H1 (cell line): ENCODE results near the gene LMAN1L. TPM values are rescaled to one million over a fixed set of nuclear protein-coding genes. Genes with fewer than 3 reads are reported as not detected.

Experiments
- CTCF ChIA-PET: fragments of 300-600 bp; sonication (Branson Sonifier 250); formaldehyde crosslinking; loops from one replicate; lab custom pipeline; 2021; ENCODE audit not compliant: partially characterized antibody; lab: Charles Lee
- POLR2A ChIA-PET: fragments of 300-600 bp; sonication (Branson Sonifier 250); formaldehyde crosslinking; loops from one replicate; lab custom pipeline; 2021; ENCODE audit warnings: inconsistent platforms; ENCODE audit not compliant: partially characterized antibody; lab: Charles Lee
- DNase-seq, 2 experiments: peaks; one replicate each; pipeline versions ENCODE4 v3.0.0 to v3.0.0-alpha.2; 2010 to 2022; ENCODE audit warnings: low spot score in 2 of 2, low read depth in 1 of 2, mixed read lengths in 1 of 2
- FAIRE-seq: peaks from 2 replicates; lab custom pipeline; 2011; peaks lifted over from hg19 to GRCh38; lab: Jason Lieb, UNC
- H2AFZ ChIP-seq: 2 replicates; pipeline ENCODE4 v1.8.1; 2012; ENCODE audit warnings: low read length, inconsistent platforms
- H2AK5ac ChIP-seq: 2 replicates; pipeline ENCODE4 v1.6.1; 2013; ENCODE audit warnings: low read depth, low read length
- H2BK120ac ChIP-seq: replicated peaks from 2 replicates; pipeline ENCODE3; 2013; ENCODE audit warnings: low read depth, low read length, inconsistent platforms
- H2BK12ac ChIP-seq: 2 replicates; pipeline ENCODE4 v1.6.1; 2013; ENCODE audit warnings: low read depth, low read length
- H2BK15ac ChIP-seq: 2 replicates; pipeline ENCODE4 v1.6.1; 2013; ENCODE audit warnings: low read length
- H2BK20ac ChIP-seq: 2 replicates; pipeline ENCODE4 v1.6.1; 2013; ENCODE audit warnings: low read length
- H2BK5ac ChIP-seq: 2 replicates; pipeline ENCODE4 v1.6.1; 2013; ENCODE audit warnings: low read depth, low read length
- H3K14ac ChIP-seq: 2 replicates; pipeline ENCODE4 v1.6.1; 2013; ENCODE audit warnings: inconsistent platforms; ENCODE audit not compliant: insufficient read length
- H3K18ac ChIP-seq: 2 replicates; pipeline ENCODE4 v1.6.1; 2013; ENCODE audit warnings: low read length; ENCODE audit errors: extremely low read depth
- H3K23ac ChIP-seq: 2 replicates; pipeline ENCODE4 v1.6.1; 2013; ENCODE audit warnings: inconsistent platforms; ENCODE audit not compliant: insufficient read length
- H3K23me2 ChIP-seq: 2 replicates; pipeline ENCODE4 v1.6.1; 2013; ENCODE audit warnings: low read depth, low read length
- H3K27ac ChIP-seq: 2 replicates; pipeline ENCODE4 v1.6.1; 2011; ENCODE audit warnings: low read depth, low read length, inconsistent platforms
- H3K27me3 ChIP-seq, 4 experiments: replicated peaks in 1 of 4; 1 replicate in 1 of 4; 2 replicates in 3 of 4; pipeline versions ENCODE4 v1.6.1 to v1.8.1; 2011 to 2013; ENCODE audit warnings: low read length in 3 of 4, mild to moderate bottlenecking in 3 of 4, inconsistent platforms in 2 of 4, mixed read lengths in 2 of 4, moderate library complexity in 1 of 4; ENCODE audit not compliant: control insufficient read depth in 3 of 4, insufficient read depth in 3 of 4; ENCODE audit errors: extremely low read depth in 1 of 4
- H3K36me3 ChIP-seq, 4 experiments: 2 replicates each; pipeline versions ENCODE4 v1.6.1 to v1.8.1; 2011 to 2013; ENCODE audit warnings: mild to moderate bottlenecking in 4 of 4, low read length in 3 of 4, moderate library complexity in 2 of 4, control low read depth in 1 of 4, inconsistent platforms in 1 of 4; ENCODE audit not compliant: insufficient read depth in 4 of 4, control insufficient read depth in 2 of 4
- H3K4ac ChIP-seq: replicated peaks from 2 replicates; pipeline ENCODE3; 2013; ENCODE audit warnings: low read length, low read depth, mixed read lengths, inconsistent platforms; ENCODE audit not compliant: insufficient read length
- H3K4me1 ChIP-seq, 4 experiments: replicated peaks in 1 of 4; 1 replicate in 1 of 4; 2 replicates in 3 of 4; pipeline versions ENCODE4 v1.6.1 to v1.8.1; 2011 to 2013; ENCODE audit warnings: low read length in 3 of 4, inconsistent platforms in 2 of 4, mixed read lengths in 1 of 4; ENCODE audit not compliant: insufficient read depth in 4 of 4, control insufficient read depth in 3 of 4
- H3K4me2 ChIP-seq, 2 experiments: 2 replicates each; pipeline versions ENCODE4 v1.6.1 to v1.8.1; 2011 to 2013; ENCODE audit warnings: low read depth in 2 of 2, low read length in 2 of 2, control low read depth in 1 of 2, inconsistent platforms in 1 of 2, mild to moderate bottlenecking in 1 of 2; ENCODE audit not compliant: insufficient read depth in 1 of 2
- H3K4me3 ChIP-seq, 4 experiments: fragments of 200-600, 300-600 bp in 1 of 4; sonication (generic), shearing (Covaris generic), sonication (Bioruptor Twin) in 1 of 4; 2 replicates each; pipeline versions ENCODE4 v1.5.1 to v1.8.1; 2011 to 2016; ENCODE audit warnings: low read length in 4 of 4, low read depth in 3 of 4, control low read depth in 2 of 4, inconsistent platforms in 2 of 4, mild to moderate bottlenecking in 2 of 4, mixed read lengths in 1 of 4, moderate library complexity in 1 of 4; ENCODE audit not compliant: insufficient read depth in 2 of 4; ENCODE audit errors: extremely low read depth in 1 of 4
- H3K56ac ChIP-seq: replicated peaks from 2 replicates; pipeline ENCODE3; 2013; ENCODE audit warnings: low read depth, mild to moderate bottlenecking, mixed read lengths, low read length, inconsistent platforms; ENCODE audit not compliant: insufficient read length
- H3K79me1 ChIP-seq: 2 replicates; pipeline ENCODE4 v1.6.1; 2013; ENCODE audit warnings: low read depth, low read length, control low read depth
- H3K79me2 ChIP-seq, 2 experiments: 2 replicates each; pipeline versions ENCODE4 v1.6.1 to v1.8.1; 2012 to 2013; ENCODE audit warnings: low read length in 2 of 2, mild to moderate bottlenecking in 2 of 2, inconsistent platforms in 1 of 2; ENCODE audit not compliant: insufficient read depth in 2 of 2, control insufficient read depth in 1 of 2
- H3K9ac ChIP-seq, 4 experiments: replicated peaks in 1 of 4; 1 replicate in 1 of 4; 2 replicates in 3 of 4; pipeline versions ENCODE4 v1.6.1 to v1.8.1; 2011 to 2013; ENCODE audit warnings: low read depth in 3 of 4, low read length in 3 of 4, control low read depth in 2 of 4, mild to moderate bottlenecking in 2 of 4, moderate library complexity in 2 of 4, inconsistent platforms in 1 of 4; ENCODE audit errors: extremely low read depth in 1 of 4
- H3K9me3 ChIP-seq, 2 experiments: 2 replicates each; pipeline versions ENCODE4 v1.6.1 to v1.8.1; 2012 to 2013; ENCODE audit warnings: mild to moderate bottlenecking in 2 of 2, moderate library complexity in 2 of 2, control low read depth in 1 of 2, inconsistent platforms in 1 of 2, low read depth in 1 of 2, low read length in 1 of 2, mixed read lengths in 1 of 2; ENCODE audit not compliant: insufficient read depth in 2 of 2
- H4K20me1 ChIP-seq, 2 experiments: replicated peaks in 1 of 2; 2 replicates each; pipeline versions ENCODE3 to v1.8.1; 2011 to 2013; ENCODE audit warnings: inconsistent platforms in 2 of 2, low read length in 2 of 2, mild to moderate bottlenecking in 1 of 2; ENCODE audit not compliant: insufficient read depth in 2 of 2, control insufficient read depth in 1 of 2
- H4K5ac ChIP-seq: 2 replicates; pipeline ENCODE4 v1.6.1; 2013; ENCODE audit warnings: low read length, low read depth, mixed read lengths, inconsistent platforms; ENCODE audit not compliant: insufficient read length
- H4K8ac ChIP-seq: 2 replicates; pipeline ENCODE4 v1.8.0; 2013; ENCODE audit warnings: mild to moderate bottlenecking, moderate library complexity, low read length, inconsistent platforms; ENCODE audit not compliant: insufficient read depth; ENCODE audit errors: extremely low read depth
- H4K91ac ChIP-seq: replicated peaks from 2 replicates; pipeline ENCODE3; 2013; ENCODE audit warnings: low read length, mixed read lengths, inconsistent platforms; ENCODE audit not compliant: insufficient read length
- BACH1 ChIP-seq: IDR thresholded peaks from 2 replicates; pipeline ENCODE4 v1.6.1; 2012; ENCODE audit warnings: low read length, improper control_type of control experiment
- CBX8 ChIP-seq: fragments of 300-800, 300-1000 bp; sonication (generic); IDR thresholded peaks from 2 replicates; pipeline ENCODE4 v1.7.1; 2016; ENCODE audit warnings: low read depth, low read length, borderline replicate concordance
- CHD2 ChIP-seq: IDR thresholded peaks from 2 replicates; pipeline ENCODE4 v1.6.1; 2012; ENCODE audit warnings: low read length, improper control_type of control experiment
- GABPA ChIP-seq: IDR thresholded peaks from 2 replicates; pipeline ENCODE4 v1.6.1; 2011; ENCODE audit warnings: mild to moderate bottlenecking, low read length, moderate library complexity, borderline replicate concordance; ENCODE audit not compliant: insufficient read depth
- KDM4A ChIP-seq: IDR thresholded peaks from one replicate; pipeline ENCODE4 v1.7.1; 2012; ENCODE audit warnings: low read depth, mild to moderate bottlenecking, moderate library complexity, low read length, inconsistent platforms; ENCODE audit not compliant: severe bottlenecking
- MAFK ChIP-seq: IDR thresholded peaks from 2 replicates; pipeline ENCODE4 v1.6.1; 2012; ENCODE audit warnings: low read depth, mild to moderate bottlenecking, improper control_type of control experiment, low read length
- RBBP5 ChIP-seq: IDR thresholded peaks from 2 replicates; pipeline ENCODE4 v1.7.1; 2012; ENCODE audit warnings: low read depth, mild to moderate bottlenecking, inconsistent platforms, low read length, moderate library complexity, borderline replicate concordance
- SAP30 ChIP-seq: fragments of 300-600 bp; sonication (generic); IDR thresholded peaks from 2 replicates; pipeline ENCODE4 v1.7.1; 2012; ENCODE audit warnings: low read length, moderate library complexity, mild to moderate bottlenecking, inconsistent platforms; ENCODE audit not compliant: insufficient read depth, insufficient replicate concordance
- SUZ12 ChIP-seq: fragments of 200-600 bp; sonication (generic); IDR thresholded peaks from 2 replicates; pipeline ENCODE4 v1.6.1; 2012; ENCODE audit warnings: mild to moderate bottlenecking, inconsistent platforms, low read length, moderate library complexity, mixed read lengths
- TAF7 ChIP-seq: optimal IDR thresholded peaks from 2 replicates; pipeline ENCODE3; 2011; ENCODE audit warnings: low read depth, mild to moderate bottlenecking, inconsistent platforms, low read length, moderate library complexity, borderline replicate concordance
- TBP ChIP-seq: IDR thresholded peaks from 2 replicates; pipeline ENCODE4 v1.6.1; 2011; ENCODE audit warnings: low read depth, low read length, improper control_type of control experiment
- WGBS, 2 experiments: shearing (Covaris generic) in 1 of 2; methylation state at CpG; one replicate each; pipeline versions ENCODE4 v1.1.6 to v1.1.7; 2013 to 2015; ENCODE audit warnings: low lambda C conversion rate in 2 of 2, mixed read lengths in 2 of 2, inconsistent platforms in 1 of 2, low coverage in 1 of 2, missing lambda C conversion rate in 1 of 2; ENCODE audit not compliant: insufficient replicate concordance in 2 of 2, insufficient coverage in 1 of 2, insufficient read length in 1 of 2; ENCODE audit errors: extremely low coverage in 1 of 2, missing lambda C conversion rate in 1 of 2; 5-methylcytosine and 5-hydroxymethylcytosine counted together
- polyA plus RNA-seq, 7 experiments: library from polyadenylated mRNA; depleted of rRNA in 3 of 7; stranded (reverse) in 5 of 7; unstranded in 2 of 7; fragments of >200 nt in 5 of 7; fragments of 200-250 nt in 2 of 7; gene quantifications; 1 replicate in 5 of 7; 2 replicates in 1 of 7; 4 replicates in 1 of 7; pipeline versions ENCODE4 v1.2.1 to v1.2.3, GENCODE V29; 2011 to 2013; ENCODE audit warnings: missing spikeins in 2 of 7, mixed read lengths in 2 of 7
- total RNA-seq: library from RNA; stranded (reverse); fragmentation: NEBNext Ultra II Directional; extraction: Animal tissue kit (Norgen Biotek cat#: 25700); gene quantifications from 2 replicates; pipeline ENCODE4 v1.2.1, GENCODE V29; 2021
- TF ChIP-seq, protein P1 (sequence below): IDR thresholded peaks from 2 replicates; pipeline ENCODE4 v1.6.1; 2012; ENCODE audit warnings: low read length, inconsistent platforms

The LMAN1L gene
- total and polyA plus RNA-seq, 2 of the 8 experiments (the other 6 are each of a cell fraction or from before 2014, with no cell fraction given) = not detected

DNA sequence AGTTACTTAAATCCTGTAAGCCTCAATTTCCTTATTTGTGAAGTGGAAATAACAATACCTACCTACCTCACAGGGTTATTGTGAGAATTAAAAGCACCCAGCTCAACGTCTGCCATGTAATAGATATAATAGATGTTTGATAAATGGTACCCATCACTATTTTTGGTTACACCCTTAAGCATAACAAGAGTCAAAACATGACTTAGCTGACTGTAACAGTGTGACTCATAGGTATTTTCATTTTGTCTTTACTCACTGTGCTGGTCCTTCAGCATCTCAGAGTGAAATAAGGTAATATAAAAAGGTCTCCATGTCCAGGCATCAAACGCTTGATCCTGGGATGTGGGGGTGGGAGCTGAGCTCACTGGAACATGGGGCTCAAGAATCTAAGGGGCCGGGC, 16.9 kb downstream of the LMAN1L start:
- no peak overlapping the region for H2BK20ac ChIP-seq
- H3K23ac ChIP-seq = no peak overlapping the region
- peaks cover 4 to 38% (median 28%) of the 10 kb centered on the region in 4 experiments for H3K27me3 ChIP-seq
- no peaks in the 10 kb centered on the region for H3K79me1 ChIP-seq
- no peak overlapping the region for H2AK5ac ChIP-seq
- no peak overlapping the region for H3K18ac ChIP-seq
- H2BK15ac ChIP-seq = no peak overlapping the region
- POLR2A ChIA-PET = interaction anchor here (0.6 to 4.6 kb wide), 3 partner anchors 13 to 288 kb away, joined by 4 to 23 read pairs (median 8); partner anchors contain the start of genes ARID3B and ULK3
- H2AFZ ChIP-seq = no peak overlapping the region
- no peak overlapping the region for H3K9ac ChIP-seq
- H3K79me2 ChIP-seq = no peaks in the 10 kb centered on the region
- no peaks in the 10 kb centered on the region for H3K9me3 ChIP-seq
- H4K8ac ChIP-seq = no peak overlapping the region
- H3K27ac ChIP-seq = no peak overlapping the region
- no peak overlapping the region for H4K91ac ChIP-seq
- DNase-seq = no peak
- H2BK5ac ChIP-seq = no peak overlapping the region
- no peaks in the 10 kb centered on the region for H3K36me3 ChIP-seq
- CTCF ChIA-PET = interaction anchor here (0.6 to 15.7 kb wide), 10 partner anchors 10 to 195 kb away, joined by 3 to 135 read pairs (median 8); partner anchors contain the start of gene ULK3
- no peak overlapping the region for H4K5ac ChIP-seq
- H2BK120ac ChIP-seq = no peak overlapping the region
- H3K4me1 ChIP-seq = peaks cover 0 to 7% (median 4%) of the 10 kb centered on the region in 4 experiments; a peak in 4 of 7 replicates
- FAIRE-seq = no peak
- H3K4ac ChIP-seq = no peak overlapping the region
- 0 out of 2 replicates have a peak, but pooled peaks cover 3% of the 10 kb centered on the region for H3K23me2 ChIP-seq
- no peak overlapping the region for H3K14ac ChIP-seq
- H2BK12ac ChIP-seq = no peak overlapping the region
- H3K56ac ChIP-seq = no peak overlapping the region
- no peak overlapping the region for H3K4me3 ChIP-seq
- peaks cover 0 to 2% of the 10 kb centered on the region in 2 experiments for H4K20me1 ChIP-seq
- H3K4me2 ChIP-seq = no peak overlapping the region
- 88% methylated on average over 3 of the region's 3 CpGs; no CpG with 5 or more reads in 1 of the 2 experiments for WGBS, 2 experiments
- TF ChIP-seq GABPA (no peak), TBP (no peak), SUZ12 (no peak), CBX8 (no peak), BACH1 (no peak), SAP30 (no peak), MAFK (no peak), RBBP5 (no peak), CHD2 (no peak), TAF7 (no peak), KDM4A (no peak)
- TF ChIP-seq, protein P1, sequence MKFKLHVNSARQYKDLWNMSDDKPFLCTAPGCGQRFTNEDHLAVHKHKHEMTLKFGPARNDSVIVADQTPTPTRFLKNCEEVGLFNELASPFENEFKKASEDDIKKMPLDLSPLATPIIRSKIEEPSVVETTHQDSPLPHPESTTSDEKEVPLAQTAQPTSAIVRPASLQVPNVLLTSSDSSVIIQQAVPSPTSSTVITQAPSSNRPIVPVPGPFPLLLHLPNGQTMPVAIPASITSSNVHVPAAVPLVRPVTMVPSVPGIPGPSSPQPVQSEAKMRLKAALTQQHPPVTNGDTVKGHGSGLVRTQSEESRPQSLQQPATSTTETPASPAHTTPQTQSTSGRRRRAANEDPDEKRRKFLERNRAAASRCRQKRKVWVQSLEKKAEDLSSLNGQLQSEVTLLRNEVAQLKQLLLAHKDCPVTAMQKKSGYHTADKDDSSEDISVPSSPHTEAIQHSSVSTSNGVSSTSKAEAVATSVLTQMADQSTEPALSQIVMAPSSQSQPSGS = no peak
